Caco-2 (cell line): Measurements from ENCODE around the gene TRABD2A. TPM values are rescaled to one million over a fixed set of nuclear protein-coding genes. Genes with fewer than 3 reads are reported as not detected.

ENCODE experiments used
- BruUV-seq: library from RNA; stranded (reverse); fragments of 400-500 nt; replicated peaks from 2 replicates; lab custom pipeline; 2021; lab: Mats Ljungman, UMichigan
- CTCF ChIA-PET: fragments of 300-600 bp; sonication (Branson Sonifier 250); formaldehyde crosslinking; loops from one replicate; lab custom pipeline; 2022; ENCODE audit warnings: antibody characterized with exemption; lab: Charles Lee
- POLR2A ChIA-PET: fragments of 300-600 bp; sonication (Branson Sonifier 250); formaldehyde crosslinking; loops from one replicate; lab custom pipeline; 2022; ENCODE audit warnings: antibody characterized with exemption; lab: Charles Lee
- DNase-seq, 2 experiments: peaks; one replicate each; pipeline versions ENCODE4 v3.0.0 to v3.0.0-alpha.2; 2020 to 2022
- H3K27me3 ChIP-seq: replicated peaks from 2 replicates; pipeline ENCODE4 v1.6.0; 2011; ENCODE audit warnings: low read length; ENCODE audit not compliant: control insufficient read depth, insufficient read depth
- H3K36me3 ChIP-seq: 2 replicates; pipeline ENCODE4 v1.5.1; 2011; ENCODE audit warnings: low read length; ENCODE audit not compliant: control insufficient read depth, insufficient read depth
- H3K4me1 ChIP-seq: fragments of 250-450 bp; sonication (Bioruptor Pico); 2 replicates; pipeline ENCODE4 v1.5.1; 2020; ENCODE audit warnings: mild to moderate bottlenecking
- H3K4me3 ChIP-seq: 2 replicates; pipeline ENCODE4 v1.5.1; 2011; ENCODE audit warnings: low read depth, mild to moderate bottlenecking, control low read depth, low read length
- H3K9me3 ChIP-seq: fragments of 250-450 bp; sonication (Bioruptor Pico); 2 replicates; pipeline ENCODE4 v1.5.1; 2020; ENCODE audit warnings: mild to moderate bottlenecking, moderate library complexity
- H3K27ac Mint-ChIP-seq: one replicate; pipeline ENCODE4 v1.8.0; 2022; ENCODE audit warnings: mixed read lengths; ENCODE audit not compliant: unreplicated experiment
- H3K27me3 Mint-ChIP-seq: one replicate; pipeline ENCODE4 v1.8.0; 2022; ENCODE audit warnings: mixed read lengths; ENCODE audit not compliant: insufficient read depth, unreplicated experiment
- H3K36me3 Mint-ChIP-seq: one replicate; pipeline ENCODE4 v1.8.0; 2022; ENCODE audit warnings: mild to moderate bottlenecking, mixed read lengths; ENCODE audit not compliant: insufficient read depth, unreplicated experiment
- H3K4me1 Mint-ChIP-seq: one replicate; pipeline ENCODE4 v1.8.0; 2022; ENCODE audit warnings: low read depth, mixed read lengths; ENCODE audit not compliant: unreplicated experiment
- H3K4me3 Mint-ChIP-seq: one replicate; pipeline ENCODE4 v1.8.0; 2022; ENCODE audit warnings: mild to moderate bottlenecking, moderate library complexity, mixed read lengths; ENCODE audit not compliant: unreplicated experiment
- H3K9me3 Mint-ChIP-seq: one replicate; pipeline ENCODE4 v1.8.0; 2022; ENCODE audit warnings: mixed read lengths; ENCODE audit not compliant: unreplicated experiment
- intact Hi-C: fragments of 100-400 bp; cut with micrococcal nuclease; formaldehyde crosslinking; loops from one replicate; pipeline ENCODE4 v1.10.0; 2022; ENCODE audit not compliant: unreplicated experiment
- total RNA-seq: library from RNA; stranded (reverse); gene quantifications from 2 replicates; pipeline ENCODE4 v1.2.3, GENCODE V29; 2022
- TF ChIP-seq, protein P1 (sequence below), 2 experiments: fragments of 200-600 bp in 1 of 2; IDR thresholded peaks; 1 replicate in 1 of 2; 2 replicates in 1 of 2; pipeline versions ENCODE4 v1.5.1 to v1.8.0; 2011 to 2022; ENCODE audit warnings: antibody characterized with exemption in 1 of 2, control low read depth in 1 of 2, inconsistent platforms in 1 of 2, low read depth in 1 of 2, low read length in 1 of 2, mild to moderate bottlenecking in 1 of 2, moderate library complexity in 1 of 2; ENCODE audit not compliant: insufficient read depth in 1 of 2, severe bottlenecking in 1 of 2, unreplicated experiment in 1 of 2

Gene TRABD2A
- total RNA-seq, 1 experiment from 2014 or later: 1.4 TPM

GRCh38 chr2:84793641-84794040, 87.2 kb downstream of the TRABD2A start:
- no peaks in the 10 kb centered on the region for H3K27me3 ChIP-seq
- TF ChIP-seq, protein P1, sequence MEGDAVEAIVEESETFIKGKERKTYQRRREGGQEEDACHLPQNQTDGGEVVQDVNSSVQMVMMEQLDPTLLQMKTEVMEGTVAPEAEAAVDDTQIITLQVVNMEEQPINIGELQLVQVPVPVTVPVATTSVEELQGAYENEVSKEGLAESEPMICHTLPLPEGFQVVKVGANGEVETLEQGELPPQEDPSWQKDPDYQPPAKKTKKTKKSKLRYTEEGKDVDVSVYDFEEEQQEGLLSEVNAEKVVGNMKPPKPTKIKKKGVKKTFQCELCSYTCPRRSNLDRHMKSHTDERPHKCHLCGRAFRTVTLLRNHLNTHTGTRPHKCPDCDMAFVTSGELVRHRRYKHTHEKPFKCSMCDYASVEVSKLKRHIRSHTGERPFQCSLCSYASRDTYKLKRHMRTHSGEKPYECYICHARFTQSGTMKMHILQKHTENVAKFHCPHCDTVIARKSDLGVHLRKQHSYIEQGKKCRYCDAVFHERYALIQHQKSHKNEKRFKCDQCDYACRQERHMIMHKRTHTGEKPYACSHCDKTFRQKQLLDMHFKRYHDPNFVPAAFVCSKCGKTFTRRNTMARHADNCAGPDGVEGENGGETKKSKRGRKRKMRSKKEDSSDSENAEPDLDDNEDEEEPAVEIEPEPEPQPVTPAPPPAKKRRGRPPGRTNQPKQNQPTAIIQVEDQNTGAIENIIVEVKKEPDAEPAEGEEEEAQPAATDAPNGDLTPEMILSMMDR (IDR thresholded peaks at IDR 0.05; ENCODE audit: insufficient read depth in 1 of 2, low read depth in 1 of 2, low read length in 1 of 2, severe bottlenecking in 1 of 2, unreplicated experiment in 1 of 2): no peak
- peaks cover 6% of the 10 kb centered on the region for H3K27me3 Mint-ChIP-seq
- CTCF ChIA-PET: no interaction called here
- DNase-seq: no peak
- no TSS peak for BruUV-seq
- no peak overlapping the region for H3K4me3 Mint-ChIP-seq
- H3K4me1 ChIP-seq: no peaks in the 10 kb centered on the region
- H3K36me3 ChIP-seq: no peaks in the 10 kb centered on the region
- POLR2A ChIA-PET: no interaction called here
- no peaks in the 10 kb centered on the region for H3K4me1 Mint-ChIP-seq
- no peaks in the 10 kb centered on the region for H3K36me3 Mint-ChIP-seq
- no peaks in the 10 kb centered on the region for H3K9me3 ChIP-seq
- H3K9me3 Mint-ChIP-seq: peaks cover 9% of the 10 kb centered on the region
- intact Hi-C loops: no loop called here
- H3K27ac Mint-ChIP-seq: no peak overlapping the region
- no peak overlapping the region for H3K4me3 ChIP-seq

DNA sequence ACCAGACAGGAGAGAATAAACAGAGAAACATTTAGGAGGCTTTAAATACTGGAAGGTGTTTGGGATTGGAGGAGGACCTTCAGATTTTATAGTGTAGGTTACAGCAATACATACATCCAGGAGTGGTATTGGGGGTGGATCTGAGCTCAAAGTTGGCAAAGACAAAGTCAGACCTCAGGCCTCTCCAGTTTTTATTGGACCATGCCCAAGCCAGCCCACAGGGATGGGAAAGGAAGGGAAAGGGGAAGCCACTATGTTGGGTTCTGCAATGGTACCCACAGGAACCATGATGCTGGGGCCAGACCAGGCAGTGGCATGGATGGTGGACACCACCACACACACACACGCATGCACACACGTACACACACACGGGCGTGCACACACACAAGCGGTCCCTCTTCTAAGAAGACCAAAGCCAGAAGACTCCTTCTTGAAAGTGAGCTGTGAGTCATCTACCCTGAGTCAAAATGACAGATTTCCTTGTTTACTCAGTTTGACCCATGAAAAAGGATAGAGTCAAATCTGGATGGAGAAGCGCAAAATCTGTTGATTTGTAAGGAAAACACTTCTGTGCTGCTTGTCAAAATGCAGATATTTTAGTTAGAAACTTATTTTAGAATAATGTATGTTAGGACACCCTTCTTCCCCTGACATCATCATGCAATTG, 87.9 kb downstream of the TRABD2A start:
- Mint-ChIP-seq H3K27ac (no peak overlapping the region), H3K4me3 (no peak overlapping the region), H3K36me3 (no peaks in the 10 kb centered on the region), H3K4me1 (no peaks in the 10 kb centered on the region), H3K9me3 (peaks cover 9% of the 10 kb centered on the region), H3K27me3 (peaks cover 6% of the 10 kb centered on the region)
- intact Hi-C loops: no loop called here
- Histone ChIP-seq H3K9me3 (no peaks in the 10 kb centered on the region), H3K4me3 (no peak overlapping the region), H3K27me3 (no peaks in the 10 kb centered on the region), H3K36me3 (no peaks in the 10 kb centered on the region), H3K4me1 (no peaks in the 10 kb centered on the region)
- ChIA-PET POLR2A (no interaction called here), CTCF (no interaction called here)
- TF ChIP-seq, protein P1 (IDR thresholded peaks at IDR 0.05; ENCODE audit: insufficient read depth in 1 of 2, low read depth in 1 of 2, low read length in 1 of 2, severe bottlenecking in 1 of 2, unreplicated experiment in 1 of 2): no peak
- BruUV-seq: no TSS peak
- no peak for DNase-seq

- intact Hi-C loops: no loop called here
- DNase-seq: no peak
- no peak overlapping the region for H3K27ac Mint-ChIP-seq
- CTCF ChIA-PET: no interaction called here
- peaks cover 9% of the 10 kb centered on the region for H3K27me3 Mint-ChIP-seq
- H3K36me3 Mint-ChIP-seq: no peaks in the 10 kb centered on the region
- BruUV-seq: no TSS peak
- POLR2A ChIA-PET: no interaction called here
- H3K9me3 Mint-ChIP-seq: peaks cover 9% of the 10 kb centered on the region
- no peaks in the 10 kb centered on the region for H3K9me3 ChIP-seq
- TF ChIP-seq, protein P1 (IDR thresholded peaks at IDR 0.05; ENCODE audit: insufficient read depth in 1 of 2, low read depth in 1 of 2, low read length in 1 of 2, severe bottlenecking in 1 of 2, unreplicated experiment in 1 of 2): no peak
- no peaks in the 10 kb centered on the region for H3K36me3 ChIP-seq
- no peaks in the 10 kb centered on the region for H3K4me1 Mint-ChIP-seq
- H3K27me3 ChIP-seq: no peaks in the 10 kb centered on the region; the same call in none of the 2 replicates
- H3K4me3 ChIP-seq: no peak overlapping the region
- no peak overlapping the region for H3K4me3 Mint-ChIP-seq
- H3K4me1 ChIP-seq: no peaks in the 10 kb centered on the region
Measured at GRCh38 chr2:84788498-84788897, 92.4 kb downstream of the TRABD2A start.
